Kasumi-1 (cell line): ENCODE results near the gene MYO9B.

Source experiments
- DNase-seq, 2 experiments: peaks; one replicate each; lab custom pipeline; 2025; lab: John Stamatoyannopoulos, UW

Gene MYO9B

DNA sequence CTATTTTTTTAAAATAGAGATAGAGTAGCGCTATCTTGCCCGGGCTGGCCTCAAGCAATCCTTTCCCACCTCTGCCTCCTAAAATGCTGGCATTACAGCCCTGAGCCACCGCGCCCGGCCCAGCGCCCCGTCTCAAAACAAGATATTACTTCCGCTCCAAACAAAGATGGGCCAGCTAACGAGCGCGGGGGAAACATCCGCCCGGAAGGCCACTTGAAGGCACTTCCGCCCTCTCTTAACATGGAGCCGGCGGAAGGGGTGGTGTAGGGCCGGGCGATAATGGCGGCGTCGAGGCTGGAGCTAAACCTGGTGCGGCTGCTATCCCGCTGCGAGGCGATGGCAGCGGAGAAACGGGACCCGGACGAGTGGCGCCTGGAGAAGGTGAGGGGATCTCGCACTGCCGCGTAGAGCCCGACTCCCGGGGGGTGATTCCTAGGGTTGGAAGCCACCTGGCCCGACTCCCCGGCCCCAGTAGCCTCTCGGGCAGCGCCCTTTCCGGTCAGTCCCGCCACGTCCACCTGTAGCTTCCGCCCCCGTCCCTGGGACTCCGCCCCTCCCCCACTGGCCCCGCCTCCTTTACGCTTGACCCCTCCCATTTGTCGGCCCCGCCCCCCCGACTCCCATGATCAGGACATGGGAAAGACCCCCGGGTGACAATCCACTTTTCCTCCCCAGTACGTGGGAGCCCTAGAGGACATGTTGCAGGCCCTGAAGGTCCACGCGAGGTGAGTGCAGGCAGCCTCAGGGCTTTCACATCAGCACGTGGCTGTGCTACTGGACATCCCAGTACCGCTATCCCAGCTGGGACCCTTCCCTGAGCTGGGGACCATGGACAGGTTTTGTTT, 139.8 kb downstream of the MYO9B start, which contains the start of gene USE1:
Gene USE1, plus strand, starts transcription at position 231 of the 845 bp plus-strand sequence. Its CDS starts 49 bp downstream, at position 280.
- DNase-seq, result peak; percentile 89 to 92

- DNase-seq, result no peak
Observed at GRCh38 chr19:17216058-17216670, 140.6 kb downstream of the MYO9B start.

- DNase-seq, result no peak
Observed at GRCh38 chr19:17219286-17219685, 143.7 kb downstream of the MYO9B start.

DNA sequence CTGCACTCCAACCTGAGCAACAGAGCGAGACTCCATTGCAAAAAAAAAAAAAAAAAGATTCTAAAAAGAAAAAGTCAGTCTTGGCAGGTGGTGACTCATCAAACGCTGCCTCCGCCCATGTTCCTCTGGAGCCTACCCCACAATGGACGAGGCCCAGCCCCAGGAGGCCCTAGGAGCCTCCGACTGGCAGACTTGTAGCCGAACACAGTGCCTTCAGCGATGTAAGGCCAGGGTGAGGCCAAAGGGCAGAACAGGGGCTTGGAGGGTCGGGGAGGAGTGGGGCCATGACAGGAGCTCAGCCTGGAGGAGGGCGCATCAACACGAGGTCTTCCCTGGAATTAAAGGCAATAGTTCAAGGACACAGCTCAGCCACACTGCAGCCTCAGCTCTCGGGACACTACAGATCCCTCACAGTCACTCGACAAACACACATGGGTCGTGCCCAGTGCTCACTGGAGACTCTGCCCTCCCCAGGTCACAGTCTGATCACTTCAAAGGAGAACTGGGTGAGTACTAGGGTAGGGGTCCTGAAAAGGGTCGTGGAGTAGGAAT, 144.7 kb downstream of the MYO9B start:
- DNase-seq, result no peak

DNA sequence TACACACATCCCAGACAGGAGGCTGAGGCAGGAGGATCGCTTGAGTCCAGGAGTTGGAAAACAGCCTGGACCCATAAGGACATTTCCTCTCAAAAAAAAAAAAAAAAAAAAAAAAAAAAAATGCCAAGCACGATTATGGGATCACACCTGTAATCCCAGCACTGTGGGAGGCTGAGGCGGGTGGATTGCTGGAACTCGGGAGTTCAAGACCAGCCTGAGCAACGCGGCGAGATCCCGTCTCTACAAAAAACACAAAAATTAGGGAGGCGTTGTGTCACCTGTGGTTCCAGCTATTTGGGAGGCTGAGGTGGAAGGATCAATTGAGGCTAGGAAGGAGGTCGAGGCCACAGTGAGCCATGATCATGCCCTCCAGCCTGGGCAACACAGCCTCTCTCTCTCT, 149.5 kb downstream of the MYO9B start:
- DNase-seq, result no peak

DNA sequence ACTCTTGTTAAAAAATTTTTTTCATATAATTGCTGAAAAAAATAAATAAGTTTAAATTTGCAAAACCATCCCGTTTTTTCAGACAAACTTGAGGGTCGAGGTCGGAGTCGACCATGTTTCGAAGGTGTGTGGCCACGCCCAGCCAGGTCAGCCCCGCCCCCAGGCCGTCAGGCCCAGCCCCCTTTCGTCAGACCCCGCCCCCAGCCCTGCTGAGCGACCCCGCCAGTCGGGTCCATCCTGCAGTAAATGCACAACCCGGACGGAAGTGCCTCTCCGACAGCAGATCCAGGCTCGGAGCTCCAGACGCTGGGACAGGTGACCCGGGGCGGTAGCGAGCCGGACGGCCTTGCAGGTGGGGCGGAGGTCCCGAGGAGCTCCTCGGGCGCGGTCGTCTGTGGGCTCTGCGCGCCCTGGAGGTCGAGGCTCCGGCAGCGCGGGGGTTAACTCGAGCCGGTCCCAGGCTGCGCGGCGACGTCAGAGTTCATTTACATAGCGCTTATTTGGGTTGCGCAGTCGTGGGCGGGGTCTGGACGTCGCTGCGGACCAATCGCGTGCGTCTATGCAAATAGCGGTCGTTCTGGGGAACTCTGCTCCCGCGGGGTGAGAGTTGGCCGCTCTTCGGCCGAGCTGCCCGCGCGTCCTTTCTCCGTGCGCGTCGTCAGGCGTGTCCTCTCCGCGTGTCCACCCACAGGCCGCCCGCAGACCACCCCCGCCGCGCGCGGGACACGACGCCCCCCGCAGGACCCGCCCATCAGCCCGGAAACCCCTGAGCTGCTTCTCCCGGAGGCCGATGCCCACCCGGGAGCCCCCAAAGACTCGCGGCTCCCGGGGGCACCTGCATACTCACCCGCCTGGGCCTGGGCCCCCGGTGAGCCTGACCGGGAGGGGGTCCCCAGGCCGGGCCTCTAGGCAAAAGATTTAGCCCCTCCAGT, 150.7 kb downstream of the MYO9B start, which contains the start of gene OCEL1:
Gene OCEL1, plus strand, starts transcription at position 225 of the 932 bp plus-strand sequence. Its CDS starts 22 bp downstream, at position 247.
- DNase-seq, result peak; percentile 97

GRCh38 chr19:17227798-17228367, 152.3 kb downstream of the MYO9B start:
- no peak for DNase-seq

DNA sequence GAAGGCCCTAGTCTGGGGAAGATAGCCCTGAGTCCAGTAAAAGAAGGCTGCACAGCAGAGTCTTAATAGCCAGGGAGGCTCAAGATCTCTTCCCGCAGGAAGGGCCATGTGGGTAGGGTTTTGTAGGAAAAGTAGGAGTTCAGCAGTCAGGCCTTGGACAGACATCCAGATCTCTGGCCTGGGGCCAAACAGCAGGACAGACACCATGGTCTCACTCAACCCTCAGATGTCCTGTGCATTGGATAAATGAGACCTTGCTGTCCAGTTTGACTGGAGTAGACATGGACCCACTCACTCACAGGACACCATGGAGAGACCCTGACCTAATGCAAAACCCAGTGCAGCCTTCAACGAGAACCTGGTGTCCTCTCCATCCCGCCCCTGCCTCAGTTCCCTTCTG, 154.3 kb downstream of the MYO9B start:
- DNase-seq, result no peak

DNA sequence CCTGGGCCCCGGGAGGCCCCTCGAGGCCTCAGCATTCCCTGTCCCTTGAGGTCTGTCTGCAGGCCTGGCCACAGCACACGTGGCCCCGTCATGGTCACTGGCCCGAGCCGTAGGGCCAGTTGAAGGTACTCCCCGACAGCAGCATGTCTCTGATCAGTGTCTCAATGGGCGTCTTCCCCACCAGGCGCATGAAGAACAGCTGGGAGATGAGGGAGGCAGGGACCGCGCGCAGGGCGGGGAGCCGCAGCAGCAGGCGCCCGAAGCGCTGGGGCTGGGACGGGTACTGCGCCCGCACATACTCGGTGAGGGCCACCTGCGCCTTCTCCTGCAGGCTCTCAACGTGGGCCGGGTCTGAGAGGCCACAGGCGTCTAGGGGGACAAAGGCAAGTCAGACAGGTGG, 156.7 kb downstream of the MYO9B start:
- no peak for DNase-seq

GRCh38 chr19:17234911-17235299, 159.3 kb downstream of the MYO9B start:
- peak; percentile 48 to 56 for DNase-seq

DNA sequence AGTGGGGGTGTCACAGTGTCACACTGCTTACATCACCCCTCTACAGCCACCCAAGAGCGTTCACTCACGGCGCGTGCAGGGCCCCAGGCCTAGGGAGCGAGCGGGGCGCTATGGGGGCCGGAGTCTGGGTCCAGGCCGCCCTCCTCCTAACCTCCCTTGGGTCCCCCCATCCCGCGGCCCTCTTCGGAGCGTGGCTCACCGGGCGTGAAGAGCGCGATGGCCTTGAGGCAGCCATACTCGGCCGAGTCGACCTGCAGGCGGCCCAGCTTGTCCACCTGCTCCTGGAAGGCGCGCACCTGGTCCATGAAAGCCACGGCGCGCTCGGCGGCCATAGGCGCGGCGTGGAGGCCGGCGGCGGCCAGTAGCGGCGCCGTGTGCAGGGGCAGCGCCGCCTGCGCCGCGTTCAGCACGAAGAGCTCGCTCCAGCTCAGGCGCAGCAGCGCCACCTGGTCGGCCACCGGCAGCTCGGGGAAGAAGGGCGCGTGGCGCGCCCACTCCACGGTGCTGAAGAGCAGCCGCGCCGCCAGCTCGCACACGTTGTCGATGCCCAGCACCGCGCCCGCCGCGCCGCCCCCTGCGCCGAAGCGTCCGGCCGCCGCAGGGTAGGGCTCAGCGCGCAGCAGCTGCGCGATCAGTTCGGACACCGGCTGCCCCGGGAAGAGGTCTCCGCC, 159.9 kb downstream of the MYO9B start:
- peak; percentile 28 to 31 for DNase-seq

- DNase-seq, result peak in 1 of 2 experiments; percentile 15
Observed at GRCh38 chr19:17235971-17236777, 160.6 kb downstream of the MYO9B start.

DNA sequence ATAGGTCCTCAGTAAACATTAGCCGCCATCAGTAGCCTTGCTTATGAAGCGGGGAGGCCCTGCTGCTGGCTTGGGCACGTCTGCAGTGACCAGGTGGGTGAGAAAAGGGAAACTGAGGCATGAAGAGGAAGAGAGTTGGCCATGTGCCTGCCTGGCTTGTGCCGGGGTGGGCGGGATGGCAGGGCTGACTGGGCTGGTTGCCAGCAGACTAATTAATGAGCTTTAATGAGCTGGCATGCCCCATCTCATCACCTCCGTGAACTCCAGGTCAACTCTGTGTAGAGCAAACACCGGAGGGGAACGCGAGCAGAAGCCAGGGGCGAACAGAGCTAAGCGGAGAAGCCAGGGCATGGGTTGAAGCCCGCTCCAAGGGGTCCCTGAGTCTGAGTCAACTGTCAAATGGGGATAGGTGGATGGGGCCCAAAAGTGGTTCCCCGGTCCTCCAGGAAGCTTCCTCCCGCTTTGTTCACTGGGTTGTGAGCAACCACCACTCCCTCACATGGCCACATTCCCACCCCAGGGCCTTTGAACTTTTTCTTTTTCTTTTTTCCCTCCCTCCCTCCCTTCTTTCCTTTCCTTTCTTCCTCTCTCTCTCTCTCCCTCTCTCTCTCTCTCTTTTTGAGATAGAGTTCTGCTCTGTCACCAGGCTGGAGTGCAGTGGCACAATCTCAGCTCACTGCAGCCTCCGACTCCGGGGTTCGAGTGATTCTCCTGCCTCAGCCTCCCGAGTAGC, 161.4 kb downstream of the MYO9B start:
- DNase-seq, result no peak

GRCh38 chr19:17237747-17238706, 162.4 kb downstream of the MYO9B start:
- DNase-seq, result no peak

GRCh38 chr19:17240062-17240752, 164.6 kb downstream of the MYO9B start:
- DNase-seq, result no peak

GRCh38 chr19:17240826-17241399, 165.3 kb downstream of the MYO9B start:
- DNase-seq, result no peak
